Effector memory CD4-positive, alpha-beta T cell (primary cell): ENCODE measurements around the gene LMCD1.

ENCODE experiments used
- DNase-seq, 3 donors: peaks; one replicate each; pipeline ENCODE4 v3.0.0-alpha.2; 2020
- H3K27ac ChIP-seq: 2 replicates; pipeline ENCODE4 v1.7.0; 2013; ENCODE audit warnings: mild to moderate bottlenecking, low read length, moderate library complexity; ENCODE audit not compliant: insufficient read depth, poor library complexity, severe bottlenecking
- H3K27me3 ChIP-seq: replicated peaks from 2 replicates; pipeline ENCODE4 v1.7.0; 2013; ENCODE audit warnings: mild to moderate bottlenecking, low read length; ENCODE audit not compliant: insufficient read depth, control insufficient read depth, poor library complexity, severe bottlenecking
- H3K36me3 ChIP-seq: 2 replicates; pipeline ENCODE4 v1.7.0; 2013; ENCODE audit warnings: mild to moderate bottlenecking, low read length, moderate library complexity; ENCODE audit not compliant: control insufficient read depth, insufficient read depth
- H3K4me1 ChIP-seq: 2 replicates; pipeline ENCODE4 v1.7.0; 2013; ENCODE audit warnings: low read length, mild to moderate bottlenecking; ENCODE audit not compliant: control insufficient read depth, insufficient read depth, poor library complexity, severe bottlenecking
- H3K4me3 ChIP-seq: 2 replicates; pipeline ENCODE4 v1.7.0; 2013; ENCODE audit warnings: low read length, low read depth, mild to moderate bottlenecking; ENCODE audit not compliant: insufficient read depth, poor library complexity, severe bottlenecking
- H3K9me3 ChIP-seq: 2 replicates; pipeline ENCODE4 v1.7.0; 2013; ENCODE audit warnings: mild to moderate bottlenecking, low read length, moderate library complexity; ENCODE audit not compliant: control insufficient read depth

LMCD1 gene

DNA sequence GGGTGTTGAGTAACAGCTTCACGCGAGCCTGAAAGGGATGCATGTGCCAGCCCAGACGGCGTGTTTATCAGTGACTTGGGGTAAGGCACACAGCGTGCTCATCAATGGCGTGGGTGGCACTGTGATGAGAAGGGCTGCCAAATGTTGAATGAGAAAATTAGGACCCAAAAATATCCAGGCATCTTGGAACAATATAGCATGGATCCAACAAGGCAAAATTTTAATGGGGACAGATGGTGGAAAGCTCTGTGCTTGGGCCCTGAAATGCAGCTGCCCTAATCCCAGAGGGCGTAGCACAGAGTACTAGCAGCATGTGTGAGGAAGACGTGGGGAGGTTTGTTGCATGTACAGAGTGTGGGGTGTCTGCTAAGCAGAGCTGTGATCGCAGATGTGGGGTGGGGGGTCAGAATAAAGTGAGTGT is 94.1 kb downstream of the LMCD1 start:
- H3K36me3 ChIP-seq: no peaks in the 10 kb centered on the region
- H3K4me3 ChIP-seq: no peak overlapping the region
- H3K27ac ChIP-seq: no peak overlapping the region
- H3K9me3 ChIP-seq: no peaks in the 10 kb centered on the region
- no peak for DNase-seq
- no peaks in the 10 kb centered on the region for H3K4me1 ChIP-seq
- H3K27me3 ChIP-seq: no peaks in the 10 kb centered on the region

GRCh38 chr3:8596321-8597218 is 94.9 kb downstream of the LMCD1 start:
- no peak for DNase-seq
- Histone ChIP-seq H3K4me3 (no peak overlapping the region), H3K36me3 (no peaks in the 10 kb centered on the region), H3K4me1 (no peaks in the 10 kb centered on the region), H3K27me3 (no peaks in the 10 kb centered on the region), H3K9me3 (no peaks in the 10 kb centered on the region), H3K27ac (no peak overlapping the region)

- Histone ChIP-seq H3K27me3 (no peaks in the 10 kb centered on the region), H3K4me3 (no peak overlapping the region), H3K9me3 (no peaks in the 10 kb centered on the region), H3K27ac (no peak overlapping the region), H3K4me1 (no peaks in the 10 kb centered on the region), H3K36me3 (no peaks in the 10 kb centered on the region)
- no peak for DNase-seq
Measured at GRCh38 chr3:8597219-8597853, 95.7 kb downstream of the LMCD1 start.

- H3K27me3 ChIP-seq: no peaks in the 10 kb centered on the region
- no peaks in the 10 kb centered on the region for H3K9me3 ChIP-seq
- H3K4me3 ChIP-seq: no peak overlapping the region
- no peak for DNase-seq
- H3K36me3 ChIP-seq: no peaks in the 10 kb centered on the region
- H3K4me1 ChIP-seq: no peaks in the 10 kb centered on the region
- no peak overlapping the region for H3K27ac ChIP-seq
Measured at GRCh38 chr3:8599146-8599545, 97.5 kb downstream of the LMCD1 start.

GRCh38 chr3:8600457-8600856 is 98.8 kb downstream of the LMCD1 start:
- H3K9me3 ChIP-seq: no peaks in the 10 kb centered on the region
- DNase-seq: no peak
- no peak overlapping the region for H3K4me3 ChIP-seq
- no peak overlapping the region for H3K27ac ChIP-seq
- no peaks in the 10 kb centered on the region for H3K4me1 ChIP-seq
- H3K27me3 ChIP-seq: no peaks in the 10 kb centered on the region
- no peaks in the 10 kb centered on the region for H3K36me3 ChIP-seq

GRCh38 chr3:8603115-8603710 is 101.6 kb downstream of the LMCD1 start:
- no peak overlapping the region for H3K27ac ChIP-seq
- no peaks in the 10 kb centered on the region for H3K36me3 ChIP-seq
- no peaks in the 10 kb centered on the region for H3K4me1 ChIP-seq
- H3K4me3 ChIP-seq: no peak overlapping the region
- H3K27me3 ChIP-seq: no peaks in the 10 kb centered on the region
- DNase-seq: no peak
- H3K9me3 ChIP-seq: no peaks in the 10 kb centered on the region

DNA sequence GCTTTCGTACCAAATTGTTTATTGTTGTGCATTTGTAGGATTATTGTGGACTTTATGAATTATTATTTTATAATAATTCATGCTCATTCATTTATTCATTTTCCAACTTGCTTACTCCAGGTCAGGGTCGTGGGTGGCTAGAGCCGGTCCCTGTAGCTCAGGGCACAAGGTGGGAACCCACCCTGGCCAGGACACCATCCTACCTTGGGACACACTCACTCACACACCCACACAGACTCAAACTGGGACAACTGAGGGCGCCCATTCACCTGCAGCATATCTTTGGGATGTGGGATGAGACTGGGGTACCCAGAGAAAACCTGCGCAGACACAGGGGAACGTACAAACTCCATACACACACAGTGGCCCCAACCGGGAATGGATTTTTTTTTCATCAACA is 102.4 kb downstream of the LMCD1 start:
- H3K36me3 ChIP-seq: no peaks in the 10 kb centered on the region
- no peaks in the 10 kb centered on the region for H3K27me3 ChIP-seq
- no peak for DNase-seq
- H3K4me1 ChIP-seq: no peaks in the 10 kb centered on the region
- H3K9me3 ChIP-seq: no peaks in the 10 kb centered on the region
- H3K27ac ChIP-seq: no peak overlapping the region
- no peak overlapping the region for H3K4me3 ChIP-seq

GRCh38 chr3:8604988-8605387 is 103.4 kb downstream of the LMCD1 start:
- no peak for DNase-seq
- no peak overlapping the region for H3K4me3 ChIP-seq
- no peaks in the 10 kb centered on the region for H3K36me3 ChIP-seq
- no peaks in the 10 kb centered on the region for H3K27me3 ChIP-seq
- H3K27ac ChIP-seq: no peak overlapping the region
- H3K9me3 ChIP-seq: no peaks in the 10 kb centered on the region
- no peaks in the 10 kb centered on the region for H3K4me1 ChIP-seq

GRCh38 chr3:8606701-8607231 is 105.1 kb downstream of the LMCD1 start:
- no peaks in the 10 kb centered on the region for H3K9me3 ChIP-seq
- H3K36me3 ChIP-seq: no peaks in the 10 kb centered on the region
- no peak overlapping the region for H3K4me3 ChIP-seq
- no peaks in the 10 kb centered on the region for H3K27me3 ChIP-seq
- no peak for DNase-seq
- H3K4me1 ChIP-seq: no peaks in the 10 kb centered on the region
- H3K27ac ChIP-seq: no peak overlapping the region
